Measurements from ENCODE around the gene NT5C2. TPM values are rescaled to one million over a fixed set of nuclear protein-coding genes. Genes with fewer than 3 reads are reported as not detected.

The NT5C2 gene
- total RNA-seq, 1 donor from 2014 or later, result 81.0 TPM

GRCh38 chr10:103120977-103121735, 71.9 kb downstream of the NT5C2 start:
- no peaks in the 10 kb centered on the region for H3K27me3 Mint-ChIP-seq (ENCODE audit: low read depth)
- H3K4me1 Mint-ChIP-seq (ENCODE audit: low read depth), result peaks cover 54% of the 10 kb centered on the region
- peak overlapping the region; percentile 79 for H3K27ac Mint-ChIP-seq (ENCODE audit: unreplicated experiment)
- peaks cover 3% of the 10 kb centered on the region for H3K36me3 Mint-ChIP-seq (ENCODE audit: low read depth)
- TF ChIP-seq CTCF (IDR thresholded peaks at IDR 0.05), result no peak
- no peak overlapping the region for H3K4me3 Mint-ChIP-seq (ENCODE audit: unreplicated experiment)
- DNase-seq (ENCODE audit: low spot score), result no peak
- H3K9me3 Mint-ChIP-seq (ENCODE audit: low read depth), result no peaks in the 10 kb centered on the region

GRCh38 chr10:103120546-103120945, 72.5 kb downstream of the NT5C2 start:
- H3K4me3 Mint-ChIP-seq (ENCODE audit: unreplicated experiment), result no peak overlapping the region
- DNase-seq (ENCODE audit: low spot score), result no peak
- peak overlapping the region; percentile 11 for H3K27ac Mint-ChIP-seq (ENCODE audit: unreplicated experiment)
- H3K9me3 Mint-ChIP-seq (ENCODE audit: low read depth), result no peaks in the 10 kb centered on the region
- peaks cover 48% of the 10 kb centered on the region for H3K4me1 Mint-ChIP-seq (ENCODE audit: low read depth)
- TF ChIP-seq CTCF (IDR thresholded peaks at IDR 0.05), result peak; percentile 37
- H3K27me3 Mint-ChIP-seq (ENCODE audit: low read depth), result no peaks in the 10 kb centered on the region
- peaks cover 3% of the 10 kb centered on the region for H3K36me3 Mint-ChIP-seq (ENCODE audit: low read depth)

GRCh38 chr10:103117247-103117646, 75.8 kb downstream of the NT5C2 start:
- DNase-seq (ENCODE audit: low spot score), result no peak
- no peaks in the 10 kb centered on the region for H3K9me3 Mint-ChIP-seq (ENCODE audit: low read depth)

GRCh38 chr10:103114876-103115275, 78.2 kb downstream of the NT5C2 start:
- H3K4me3 Mint-ChIP-seq (ENCODE audit: unreplicated experiment), result no peak overlapping the region
- DNase-seq (ENCODE audit: low spot score), result no peak
- H3K4me1 Mint-ChIP-seq (ENCODE audit: low read depth), result peaks cover 39% of the 10 kb centered on the region
- H3K36me3 Mint-ChIP-seq (ENCODE audit: low read depth), result no peaks in the 10 kb centered on the region
- no peaks in the 10 kb centered on the region for H3K9me3 Mint-ChIP-seq (ENCODE audit: low read depth)
- no peak for TF ChIP-seq CTCF (IDR thresholded peaks at IDR 0.05)
- H3K27me3 Mint-ChIP-seq (ENCODE audit: low read depth), result no peaks in the 10 kb centered on the region
- no peak overlapping the region for H3K27ac Mint-ChIP-seq (ENCODE audit: unreplicated experiment)

More at GRCh38 chr10:103117247-103117646, 75.8 kb downstream of the NT5C2 start:
- Mint-ChIP-seq H3K4me3 (ENCODE audit: unreplicated experiment) (no peak overlapping the region), H3K27me3 (ENCODE audit: low read depth) (no peaks in the 10 kb centered on the region), H3K4me1 (ENCODE audit: low read depth) (peaks cover 38% of the 10 kb centered on the region), H3K36me3 (ENCODE audit: low read depth) (no peaks in the 10 kb centered on the region), H3K27ac (ENCODE audit: unreplicated experiment) (no peak overlapping the region)
- no peak for TF ChIP-seq CTCF (IDR thresholded peaks at IDR 0.05)

- TF ChIP-seq CTCF (IDR thresholded peaks at IDR 0.05), result no peak
- Mint-ChIP-seq H3K36me3 (ENCODE audit: low read depth) (no peaks in the 10 kb centered on the region), H3K4me1 (ENCODE audit: low read depth) (peaks cover 40% of the 10 kb centered on the region), H3K9me3 (ENCODE audit: low read depth) (no peaks in the 10 kb centered on the region), H3K27ac (ENCODE audit: unreplicated experiment) (peak overlapping the region; percentile 84), H3K4me3 (ENCODE audit: unreplicated experiment) (no peak overlapping the region), H3K27me3 (ENCODE audit: low read depth) (no peaks in the 10 kb centered on the region)
- DNase-seq (ENCODE audit: low spot score), result no peak
Observed at GRCh38 chr10:103111918-103112877, 80.9 kb downstream of the NT5C2 start.

Data from chondrocyte (in vitro differentiated cells).